22Rv1 (cell line): ENCODE results near the gene ADAMTS17.

Experiments used
- ZFX ChIP-seq: fragments of 450-650 bp; IDR thresholded peaks from 2 replicates; pipeline ENCODE4 v1.6.1; 2017; ENCODE audit warnings: antibody characterized with exemption, borderline replicate concordance
- TF ChIP-seq, protein P1 (sequence below): fragments of 450-650 bp; IDR thresholded peaks from 2 replicates; pipeline ENCODE4 v1.5.1; 2017; ENCODE audit warnings: mild to moderate bottlenecking

DNA sequence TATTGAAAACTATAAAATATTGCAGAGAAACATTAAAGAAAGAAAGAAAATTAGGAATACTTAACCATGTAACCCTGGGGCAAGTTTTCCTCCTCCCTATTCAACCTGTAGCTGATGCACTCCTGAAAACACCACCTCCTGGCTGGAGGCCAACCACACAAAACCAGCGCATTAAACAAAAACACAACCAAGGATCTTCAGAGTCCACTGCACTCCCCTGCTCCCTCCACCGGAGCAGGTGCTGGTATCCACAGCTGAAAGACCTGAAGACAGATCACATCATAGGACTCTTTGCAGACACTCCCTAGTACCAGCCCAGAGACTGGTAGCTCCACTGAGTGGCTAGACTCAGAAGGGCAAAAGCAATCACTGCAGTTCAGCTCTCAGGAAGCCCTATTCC, 13.6 kb upstream of the ADAMTS17 start:
- TF ChIP-seq, protein P1, sequence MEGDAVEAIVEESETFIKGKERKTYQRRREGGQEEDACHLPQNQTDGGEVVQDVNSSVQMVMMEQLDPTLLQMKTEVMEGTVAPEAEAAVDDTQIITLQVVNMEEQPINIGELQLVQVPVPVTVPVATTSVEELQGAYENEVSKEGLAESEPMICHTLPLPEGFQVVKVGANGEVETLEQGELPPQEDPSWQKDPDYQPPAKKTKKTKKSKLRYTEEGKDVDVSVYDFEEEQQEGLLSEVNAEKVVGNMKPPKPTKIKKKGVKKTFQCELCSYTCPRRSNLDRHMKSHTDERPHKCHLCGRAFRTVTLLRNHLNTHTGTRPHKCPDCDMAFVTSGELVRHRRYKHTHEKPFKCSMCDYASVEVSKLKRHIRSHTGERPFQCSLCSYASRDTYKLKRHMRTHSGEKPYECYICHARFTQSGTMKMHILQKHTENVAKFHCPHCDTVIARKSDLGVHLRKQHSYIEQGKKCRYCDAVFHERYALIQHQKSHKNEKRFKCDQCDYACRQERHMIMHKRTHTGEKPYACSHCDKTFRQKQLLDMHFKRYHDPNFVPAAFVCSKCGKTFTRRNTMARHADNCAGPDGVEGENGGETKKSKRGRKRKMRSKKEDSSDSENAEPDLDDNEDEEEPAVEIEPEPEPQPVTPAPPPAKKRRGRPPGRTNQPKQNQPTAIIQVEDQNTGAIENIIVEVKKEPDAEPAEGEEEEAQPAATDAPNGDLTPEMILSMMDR, result no peak
- no peak for TF ChIP-seq ZFX
